SU-DHL-6 (cell line): ENCODE data around the gene MYBBP1A.

ENCODE experiments used
- EZH2phosphoT487 ChIP-seq: fragments of 200-600 bp; sonication (generic), shearing (Covaris generic); conservative IDR thresholded peaks from 2 replicates; pipeline ENCODE4 v1.6.1; 2018; ENCODE audit warnings: mild to moderate bottlenecking, antibody characterized with exemption, low read length, moderate library complexity, mixed read lengths
- TF ChIP-seq, protein P1 (sequence below): fragments of 200-600 bp; sonication (generic); IDR thresholded peaks from one replicate; pipeline ENCODE4 v1.5.1; 2017; ENCODE audit warnings: antibody characterized with exemption, mild to moderate bottlenecking, low read length, moderate library complexity; ENCODE audit not compliant: insufficient read depth, poor library complexity, severe bottlenecking

DNA sequence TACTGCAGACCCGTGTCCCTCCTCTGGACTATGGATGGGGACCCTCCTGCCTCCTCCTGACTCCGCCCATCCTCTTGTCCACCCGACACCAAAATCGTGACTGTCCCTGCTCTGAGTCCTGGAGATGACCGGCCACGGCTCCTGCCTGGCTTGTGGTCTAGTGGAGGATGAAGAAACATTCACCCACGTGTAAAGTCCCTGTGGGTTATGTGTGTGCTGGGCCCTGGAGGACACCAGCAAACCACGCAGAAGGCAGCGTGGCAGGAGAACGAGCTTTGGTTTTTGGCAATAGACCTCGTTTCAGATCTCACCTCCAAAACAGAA is 44.6 kb downstream of the MYBBP1A start:
- TF ChIP-seq, protein P1, sequence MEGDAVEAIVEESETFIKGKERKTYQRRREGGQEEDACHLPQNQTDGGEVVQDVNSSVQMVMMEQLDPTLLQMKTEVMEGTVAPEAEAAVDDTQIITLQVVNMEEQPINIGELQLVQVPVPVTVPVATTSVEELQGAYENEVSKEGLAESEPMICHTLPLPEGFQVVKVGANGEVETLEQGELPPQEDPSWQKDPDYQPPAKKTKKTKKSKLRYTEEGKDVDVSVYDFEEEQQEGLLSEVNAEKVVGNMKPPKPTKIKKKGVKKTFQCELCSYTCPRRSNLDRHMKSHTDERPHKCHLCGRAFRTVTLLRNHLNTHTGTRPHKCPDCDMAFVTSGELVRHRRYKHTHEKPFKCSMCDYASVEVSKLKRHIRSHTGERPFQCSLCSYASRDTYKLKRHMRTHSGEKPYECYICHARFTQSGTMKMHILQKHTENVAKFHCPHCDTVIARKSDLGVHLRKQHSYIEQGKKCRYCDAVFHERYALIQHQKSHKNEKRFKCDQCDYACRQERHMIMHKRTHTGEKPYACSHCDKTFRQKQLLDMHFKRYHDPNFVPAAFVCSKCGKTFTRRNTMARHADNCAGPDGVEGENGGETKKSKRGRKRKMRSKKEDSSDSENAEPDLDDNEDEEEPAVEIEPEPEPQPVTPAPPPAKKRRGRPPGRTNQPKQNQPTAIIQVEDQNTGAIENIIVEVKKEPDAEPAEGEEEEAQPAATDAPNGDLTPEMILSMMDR = no peak
- TF ChIP-seq EZH2phosphoT487 = no peak
